OCI-LY7 (cell line): ENCODE data around the gene PLXNC1.
A peak's percentile ranks its signal among the peaks of the same experiment; 100 is the strongest.

ENCODE experiments used
- EZH2phosphoT487 ChIP-seq: fragments of 200-600 bp; sonication (generic); IDR thresholded peaks from 2 replicates; pipeline ENCODE4 v1.6.1; 2018; ENCODE audit warnings: low read depth, borderline replicate concordance, mild to moderate bottlenecking, mixed run types, antibody characterized with exemption, low read length, moderate library complexity, mixed read lengths
- TF ChIP-seq, protein P1 (sequence below): fragments of 200-600 bp; sonication (generic); conservative IDR thresholded peaks from 2 replicates; pipeline ENCODE4 v1.5.1; 2014; ENCODE audit warnings: mild to moderate bottlenecking, antibody characterized with exemption, low read length, moderate library complexity, mixed read lengths

DNA sequence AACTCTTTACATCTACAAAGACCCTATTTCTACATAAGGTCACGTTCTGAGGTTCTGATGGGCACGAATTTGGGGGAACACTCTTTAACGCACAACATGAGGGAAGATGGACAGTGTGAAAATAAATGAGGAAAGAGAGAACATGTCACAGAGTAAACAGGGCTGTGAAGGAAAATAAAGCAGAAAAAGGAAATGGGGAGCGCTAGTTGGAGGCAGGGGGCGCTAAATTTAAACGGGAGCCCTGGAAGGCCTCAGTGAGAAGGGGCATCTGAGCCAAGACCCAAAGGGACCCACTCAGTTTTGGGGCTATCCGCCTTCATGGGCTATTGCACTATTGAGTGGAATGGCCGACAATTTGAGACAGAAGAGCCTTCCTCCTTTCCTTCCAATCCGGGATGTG lies 50.5 kb downstream of the PLXNC1 start:
- TF ChIP-seq, protein P1, sequence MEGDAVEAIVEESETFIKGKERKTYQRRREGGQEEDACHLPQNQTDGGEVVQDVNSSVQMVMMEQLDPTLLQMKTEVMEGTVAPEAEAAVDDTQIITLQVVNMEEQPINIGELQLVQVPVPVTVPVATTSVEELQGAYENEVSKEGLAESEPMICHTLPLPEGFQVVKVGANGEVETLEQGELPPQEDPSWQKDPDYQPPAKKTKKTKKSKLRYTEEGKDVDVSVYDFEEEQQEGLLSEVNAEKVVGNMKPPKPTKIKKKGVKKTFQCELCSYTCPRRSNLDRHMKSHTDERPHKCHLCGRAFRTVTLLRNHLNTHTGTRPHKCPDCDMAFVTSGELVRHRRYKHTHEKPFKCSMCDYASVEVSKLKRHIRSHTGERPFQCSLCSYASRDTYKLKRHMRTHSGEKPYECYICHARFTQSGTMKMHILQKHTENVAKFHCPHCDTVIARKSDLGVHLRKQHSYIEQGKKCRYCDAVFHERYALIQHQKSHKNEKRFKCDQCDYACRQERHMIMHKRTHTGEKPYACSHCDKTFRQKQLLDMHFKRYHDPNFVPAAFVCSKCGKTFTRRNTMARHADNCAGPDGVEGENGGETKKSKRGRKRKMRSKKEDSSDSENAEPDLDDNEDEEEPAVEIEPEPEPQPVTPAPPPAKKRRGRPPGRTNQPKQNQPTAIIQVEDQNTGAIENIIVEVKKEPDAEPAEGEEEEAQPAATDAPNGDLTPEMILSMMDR = peak; percentile 56; the same call in 1 of the 2 replicates
- TF ChIP-seq EZH2phosphoT487 = no peak
